PFSK-1 (cell line): Measurements from ENCODE around the gene GFOD2.

Source experiments
- FOXP2 ChIP-seq: optimal IDR thresholded peaks from 2 replicates; pipeline ENCODE3; 2011; ENCODE audit warnings: borderline replicate concordance, control low read depth, inconsistent platforms; ENCODE audit not compliant: insufficient read depth; ENCODE audit errors: extremely low read length, extremely low read depth
- POLR2AphosphoS5 ChIP-seq: IDR thresholded peaks from 2 replicates; pipeline ENCODE4 v1.6.1; 2012; ENCODE audit warnings: low read depth, mild to moderate bottlenecking, control low read depth, low read length, moderate library complexity
- REST ChIP-seq, 2 experiments: IDR thresholded peaks; 2 replicates each; pipeline versions ENCODE4 v1.6.1 to v1.8.0; 2011 to 2012; ENCODE audit warnings: low read depth in 2 of 2, low read length in 2 of 2, control low read depth in 1 of 2, inconsistent platforms in 1 of 2, mild to moderate bottlenecking in 1 of 2, moderate library complexity in 1 of 2; ENCODE audit not compliant: insufficient read depth in 1 of 2
- SIN3A ChIP-seq: IDR thresholded peaks from 2 replicates; pipeline ENCODE4 v1.6.1; 2012; ENCODE audit warnings: mild to moderate bottlenecking, low read length, moderate library complexity, borderline replicate concordance; ENCODE audit not compliant: insufficient read depth
- TAF1 ChIP-seq: IDR thresholded peaks from 2 replicates; pipeline ENCODE4 v1.6.1; 2012; ENCODE audit warnings: low read length, control low read depth, borderline replicate concordance; ENCODE audit not compliant: insufficient read depth

GRCh38 chr16:67746846-67747245 lies 27.7 kb upstream of the GFOD2 start:
- TF ChIP-seq SIN3A (no peak), TAF1 (no peak), REST (IDR thresholded peaks at IDR 0.05; ENCODE audit: insufficient read depth in 1 of 2, low read depth in 2 of 2, low read length in 2 of 2) (no peak), POLR2AphosphoS5 (no peak), FOXP2 (no peak)
